Muscle of leg (tissue), 11 donors: ENCODE measurements around the gene TP53I11. TPM values are rescaled to one million over a fixed set of nuclear protein-coding genes. Genes with fewer than 3 reads are reported as not detected.

ENCODE experiments used
- DNase-seq: peaks from one replicate; pipeline ENCODE4 v3.0.0; 2013
- H3K27ac ChIP-seq: one replicate; pipeline ENCODE4 v1.5.1; 2013; ENCODE audit warnings: mild to moderate bottlenecking, low read length, control low read depth
- H3K27me3 ChIP-seq: one replicate; pipeline ENCODE4 v1.6.1; 2013; ENCODE audit warnings: low read length; ENCODE audit not compliant: control insufficient read depth, insufficient read depth
- H3K36me3 ChIP-seq: one replicate; pipeline ENCODE4 v1.6.1; 2013; ENCODE audit warnings: low read length; ENCODE audit not compliant: control insufficient read depth, insufficient read depth
- H3K4me1 ChIP-seq: one replicate; pipeline ENCODE4 v1.6.1; 2013; ENCODE audit warnings: low read length; ENCODE audit not compliant: control insufficient read depth, insufficient read depth
- H3K4me3 ChIP-seq: one replicate; pipeline ENCODE4 v1.5.1; 2013; ENCODE audit warnings: low read length, control low read depth
- H3K9me3 ChIP-seq: replicated peaks from 2 replicates; pipeline ENCODE4 v1.6.1; 2013; ENCODE audit warnings: low read depth, low read length; ENCODE audit not compliant: control insufficient read depth
- WGBS: methylation state at CpG from one replicate; pipeline ENCODE4 v1.1.5; 2013; ENCODE audit warnings: missing lambda C conversion rate; ENCODE audit not compliant: insufficient coverage; 5-methylcytosine and 5-hydroxymethylcytosine counted together
- polyA plus RNA-seq, 8 donors: library from polyadenylated mRNA; unstranded; fragments of 120-200 nt; gene quantifications; one replicate each; pipeline versions ENCODE4 v1.2.1 to v1.2.3, GENCODE V29; 2013; ENCODE audit warnings: inconsistent platforms in 1 of 8, low replicate concordance in 1 of 8; ENCODE audit not compliant: insufficient read length in 8 of 8, insufficient read depth in 1 of 8
- total RNA-seq: library from RNA; stranded (reverse); fragments of 120-200 nt; gene quantifications from one replicate; pipeline ENCODE4 v1.2.4, GENCODE V29; 2013

TP53I11 gene
- total and polyA plus RNA-seq, 9 donors = 14.7 to 56.1 (median 46.3) TPM

- Histone ChIP-seq H3K4me1 (peaks cover 27% of the 10 kb centered on the region), H3K27me3 (peaks cover 20% of the 10 kb centered on the region), H3K4me3 (no peak overlapping the region), H3K9me3 (no peaks in the 10 kb centered on the region), H3K27ac (no peak overlapping the region), H3K36me3 (no peaks in the 10 kb centered on the region)
- DNase-seq = no peak
- WGBS = 75% methylated on average over 1 of the region's 3 CpGs
Measured at GRCh38 chr11:44959064-44959463, 8.4 kb upstream of the TP53I11 start.

DNA sequence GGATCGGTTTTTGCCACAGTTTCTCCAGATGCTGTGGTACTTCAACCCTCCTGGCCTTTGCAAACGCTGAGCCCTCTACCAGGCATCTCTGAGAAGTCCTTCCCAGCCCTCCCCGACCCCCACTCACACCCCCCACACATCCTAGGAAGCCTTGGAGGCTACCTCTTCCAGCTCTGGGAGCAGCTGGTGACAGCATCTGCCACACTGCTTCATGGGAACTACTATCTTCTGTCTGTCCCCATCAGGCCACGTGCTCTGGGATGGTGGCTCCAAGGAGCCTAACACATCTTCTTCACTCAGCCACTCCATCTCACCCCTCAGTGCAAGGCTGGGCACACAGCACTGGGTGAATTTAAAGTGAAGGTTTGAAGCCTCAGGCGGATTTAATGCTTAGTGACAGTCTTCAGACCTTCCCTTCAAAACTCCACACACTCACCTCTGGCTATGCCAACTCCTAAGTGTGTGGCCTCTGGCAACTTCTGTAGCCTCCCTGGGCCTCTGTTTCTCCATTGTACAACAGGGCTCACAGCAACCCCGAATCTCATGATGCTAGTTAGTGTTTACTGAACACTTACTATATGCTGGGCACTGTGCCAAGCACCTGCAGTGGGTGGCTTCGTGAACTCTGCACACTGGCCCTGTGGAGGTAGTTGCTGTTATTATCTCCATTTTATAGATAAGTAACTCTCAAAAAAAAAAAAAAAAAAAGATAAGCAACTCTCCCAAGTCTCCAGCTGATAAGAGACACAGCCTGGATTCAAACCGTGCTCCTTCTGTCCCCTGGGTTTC is 7.3 kb upstream of the TP53I11 start:
- Histone ChIP-seq H3K27me3 (peaks cover 21% of the 10 kb centered on the region), H3K4me1 (peaks cover 20% of the 10 kb centered on the region), H3K4me3 (no peak overlapping the region), H3K9me3 (no peaks in the 10 kb centered on the region), H3K36me3 (no peaks in the 10 kb centered on the region), H3K27ac (no peak overlapping the region)
- no peak for DNase-seq
- WGBS = 61% methylated on average over 5 of the region's 8 CpGs

GRCh38 chr11:44957040-44957515 is 6.4 kb upstream of the TP53I11 start:
- Histone ChIP-seq H3K4me1 (peaks cover 19% of the 10 kb centered on the region), H3K9me3 (no peaks in the 10 kb centered on the region), H3K27me3 (peaks cover 22% of the 10 kb centered on the region), H3K36me3 (no peaks in the 10 kb centered on the region), H3K4me3 (no peak overlapping the region), H3K27ac (no peak overlapping the region)
- DNase-seq = no peak
- WGBS = 20% methylated on average over 16 of the region's 35 CpGs

DNA sequence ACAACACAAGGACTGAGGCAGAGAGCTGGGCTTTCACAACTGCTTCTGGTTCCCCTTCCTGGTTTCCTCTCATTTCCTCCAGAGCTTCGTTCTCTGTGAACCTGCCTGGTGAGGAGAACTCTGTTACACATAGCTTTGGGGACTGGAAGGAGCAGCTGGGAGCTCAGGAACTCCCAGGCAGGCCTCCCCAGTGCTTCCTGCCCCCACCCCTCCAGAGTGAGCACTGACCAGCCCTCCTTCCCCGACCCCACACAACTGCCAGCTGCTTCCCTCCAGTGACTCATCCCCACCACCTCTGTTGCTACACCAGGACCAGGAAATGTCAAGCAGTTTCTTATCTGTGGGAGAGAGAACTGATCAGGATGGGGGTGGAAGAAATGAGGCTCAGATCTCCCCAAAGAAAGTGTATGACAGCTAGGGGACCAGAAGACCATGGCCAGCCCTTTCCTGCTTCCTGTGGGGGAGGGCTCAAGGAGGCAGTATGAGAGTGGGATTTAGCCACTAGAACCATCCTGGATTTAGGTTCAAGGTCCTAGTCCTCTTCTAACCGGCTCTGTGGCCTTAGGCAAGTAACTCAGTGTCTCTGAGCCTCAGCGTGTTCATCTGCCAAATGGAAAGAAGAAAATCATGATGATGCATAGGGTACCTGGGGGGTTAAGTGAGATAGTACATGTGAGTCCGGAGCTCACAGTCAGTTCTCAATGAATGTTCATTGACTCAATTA is 4.5 kb upstream of the TP53I11 start:
- no peaks in the 10 kb centered on the region for H3K36me3 ChIP-seq
- H3K27ac ChIP-seq = peak overlapping the region; percentile 43
- no peaks in the 10 kb centered on the region for H3K9me3 ChIP-seq
- WGBS = 92% methylated on average over 3 of the region's 5 CpGs
- peaks cover 23% of the 10 kb centered on the region for H3K27me3 ChIP-seq
- peaks cover 19% of the 10 kb centered on the region for H3K4me1 ChIP-seq
- no peak overlapping the region for H3K4me3 ChIP-seq
- peak; percentile 78 for DNase-seq

GRCh38 chr11:44954051-44954906 is 3.6 kb upstream of the TP53I11 start:
- 71% methylated on average over 10 of the region's 12 CpGs for WGBS
- peak overlapping the region; percentile 43 for H3K27ac ChIP-seq

DNA sequence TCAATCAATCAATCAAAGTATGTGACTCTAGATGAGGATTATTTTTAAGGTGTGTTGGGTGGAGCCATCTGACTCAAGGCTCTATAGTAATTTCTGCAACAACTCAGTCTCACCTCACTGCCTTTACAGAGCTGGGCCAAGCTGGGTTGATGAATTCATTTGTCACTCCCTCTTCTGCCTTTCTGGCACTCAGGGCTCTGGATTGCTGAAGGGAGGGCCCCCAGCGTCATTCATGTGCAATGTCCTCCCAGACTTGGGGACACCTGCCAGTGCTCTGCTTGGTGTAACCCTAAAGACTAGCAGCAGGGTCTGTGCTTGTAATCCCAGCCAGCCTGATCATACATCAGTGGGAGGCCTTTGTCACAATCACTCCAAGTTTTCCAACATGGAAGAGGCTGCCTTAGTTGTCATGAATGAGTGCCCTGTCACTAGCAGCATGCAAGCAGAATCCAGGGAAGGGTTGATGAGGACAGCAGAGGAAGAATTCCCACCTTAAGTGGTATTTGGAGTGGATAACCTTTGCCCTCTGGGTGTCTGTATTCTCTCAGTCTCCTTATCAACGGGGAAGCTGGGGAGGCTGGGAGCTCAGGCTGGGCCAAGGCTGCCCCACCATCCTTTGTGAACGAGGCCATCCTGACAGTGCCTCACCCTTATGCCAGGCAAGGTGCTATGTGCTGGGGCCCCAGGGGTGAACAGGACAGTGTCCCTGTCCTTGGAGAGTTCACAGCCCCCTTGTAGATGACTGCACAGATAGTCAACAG is 2.0 kb upstream of the TP53I11 start:
- no peak for DNase-seq
- peaks cover 34% of the 10 kb centered on the region for H3K4me1 ChIP-seq

More at GRCh38 chr11:44954051-44954906, 3.6 kb upstream of the TP53I11 start:
- Histone ChIP-seq H3K9me3 (no peaks in the 10 kb centered on the region), H3K4me1 (peaks cover 23% of the 10 kb centered on the region), H3K36me3 (no peaks in the 10 kb centered on the region), H3K4me3 (no peak overlapping the region), H3K27me3 (peaks cover 30% of the 10 kb centered on the region)
- no peak for DNase-seq

GRCh38 chr11:44952082-44952481 is 1.4 kb upstream of the TP53I11 start:
- H3K4me3 ChIP-seq = no peak overlapping the region
- DNase-seq = no peak
- peaks cover 26% of the 10 kb centered on the region for H3K27me3 ChIP-seq
- H3K27ac ChIP-seq = no peak overlapping the region
- no peaks in the 10 kb centered on the region for H3K9me3 ChIP-seq
- H3K36me3 ChIP-seq = no peaks in the 10 kb centered on the region
- peaks cover 33% of the 10 kb centered on the region for H3K4me1 ChIP-seq
- WGBS = 50% methylated on average over 1 of the region's 2 CpGs

More for the DNA sequence above, 2.0 kb upstream of the TP53I11 start:
- Histone ChIP-seq H3K9me3 (no peaks in the 10 kb centered on the region), H3K27me3 (peaks cover 32% of the 10 kb centered on the region), H3K27ac (no peak overlapping the region), H3K36me3 (no peaks in the 10 kb centered on the region), H3K4me3 (no peak overlapping the region)
- 55% methylated on average over 2 of the region's 3 CpGs for WGBS

- peak overlapping the region; percentile 62 for H3K27ac ChIP-seq
- peak overlapping the region; percentile 74 for H3K4me3 ChIP-seq
- WGBS = under 1% methylated on average over 61 of the region's 63 CpGs
- H3K9me3 ChIP-seq = no peaks in the 10 kb centered on the region
- H3K27me3 ChIP-seq = peaks cover 15% of the 10 kb centered on the region
- DNase-seq = peak; percentile 48
- H3K36me3 ChIP-seq = no peaks in the 10 kb centered on the region
- H3K4me1 ChIP-seq = peaks cover 46% of the 10 kb centered on the region
Measured at GRCh38 chr11:44950031-44950624, 555 bp downstream of the TP53I11 start.
